Measurements from ENCODE around the gene SLC26A5.
"Not testable (repeated sequence)": the region's sequence is repeated elsewhere in the genome, so short reads cannot be mapped to it uniquely, and the experiment has no call there.

SLC26A5 gene

GRCh38 chr7:103446049-103446520 is at the start of gene SLC26A5:
Gene SLC26A5 (minus strand): TSS chr7:103446207. CDS start chr7:103421514, 24,693 bp downstream.
- peak; percentile 72 for DNase-seq

- DNase-seq: no peak
These were observed 41.4 kb upstream of the SLC26A5 start for GRCh38 chr7:103487419-103487818.

- DNase-seq: not testable (repeated sequence)
These were observed 40.9 kb upstream of the SLC26A5 start for GRCh38 chr7:103486873-103487272.

GRCh38 chr7:103480771-103481170 is 34.8 kb upstream of the SLC26A5 start:
- DNase-seq: no peak

GRCh38 chr7:103474956-103475355 is 28.9 kb upstream of the SLC26A5 start:
- no peak for DNase-seq

GRCh38 chr7:103469095-103469948 is 23.3 kb upstream of the SLC26A5 start:
- DNase-seq: no peak

GRCh38 chr7:103466814-103467213 is 20.8 kb upstream of the SLC26A5 start:
- DNase-seq: no peak

GRCh38 chr7:103462358-103462757 is 16.4 kb upstream of the SLC26A5 start:
- no peak for DNase-seq

- DNase-seq: peak; percentile 74
These were observed 1.3 kb upstream of the SLC26A5 start for GRCh38 chr7:103447073-103447960.

- DNase-seq: peak; percentile 15
These were observed 569 bp downstream of the SLC26A5 start for GRCh38 chr7:103445228-103446048.

- DNase-seq: no peak
These were observed 6.3 kb downstream of the SLC26A5 start for GRCh38 chr7:103439661-103440060.

- DNase-seq: no peak
These were observed 8.4 kb downstream of the SLC26A5 start for GRCh38 chr7:103437623-103438022.

- DNase-seq: no peak
These were observed 13.3 kb downstream of the SLC26A5 start for GRCh38 chr7:103432712-103433111.

GRCh38 chr7:103425177-103425576 is 20.8 kb downstream of the SLC26A5 start:
- no peak for DNase-seq

- no peak for DNase-seq
These were observed 22.4 kb downstream of the SLC26A5 start for GRCh38 chr7:103423467-103424179.

- no peak for DNase-seq
These were observed 25.1 kb downstream of the SLC26A5 start for GRCh38 chr7:103420857-103421384.

GRCh38 chr7:103418241-103418640 is 27.8 kb downstream of the SLC26A5 start:
- no peak for DNase-seq

GRCh38 chr7:103413407-103413806 is 32.6 kb downstream of the SLC26A5 start:
- DNase-seq: no peak

- no peak for DNase-seq
These were observed 33.9 kb downstream of the SLC26A5 start for GRCh38 chr7:103412151-103412550.

GRCh38 chr7:103405789-103406613 is 40.0 kb downstream of the SLC26A5 start:
- DNase-seq: peak; percentile 71

GRCh38 chr7:103399687-103400086 is 46.3 kb downstream of the SLC26A5 start:
- DNase-seq: not testable (repeated sequence)

All from RPMI8226 (cell line).